ACC112 (cell line): ENCODE data around the gene CCSER1.
"Not testable (repeated sequence)": the region's sequence is repeated elsewhere in the genome, so short reads cannot be mapped to it uniquely, and the experiment has no call there.

Source experiments
- H2AFZ ChIP-seq: fragments of 200-600 bp; sonication (generic); one replicate; pipeline ENCODE4 v1.6.0; 2017; ENCODE audit warnings: antibody characterized with exemption, low read length; ENCODE audit not compliant: unreplicated experiment
- H3K27ac ChIP-seq: fragments of 200-600 bp; sonication (generic); 2 replicates; pipeline ENCODE4 v1.5.1; 2014; ENCODE audit warnings: low read depth, mild to moderate bottlenecking, antibody characterized with exemption, low read length, moderate library complexity
- H3K27me3 ChIP-seq: fragments of 200-600 bp; sonication (generic); 2 replicates; pipeline ENCODE4 v1.6.1; 2014; ENCODE audit warnings: mild to moderate bottlenecking, antibody characterized with exemption, low read length, moderate library complexity, mixed read lengths; ENCODE audit not compliant: insufficient read depth
- H3K36me3 ChIP-seq: fragments of 200-600 bp; sonication (generic); 2 replicates; pipeline ENCODE4 v1.6.1; 2016; ENCODE audit warnings: mild to moderate bottlenecking, antibody characterized with exemption, low read length, moderate library complexity, mixed read lengths; ENCODE audit not compliant: insufficient read depth
- H3K4me1 ChIP-seq: fragments of 200-600 bp; sonication (generic); one replicate; pipeline ENCODE4 v1.6.1; 2016; ENCODE audit warnings: low read length, mixed read lengths; ENCODE audit not compliant: insufficient read depth, unreplicated experiment, control insufficient read depth
- H3K4me3 ChIP-seq: fragments of 200-600 bp; sonication (generic); 2 replicates; pipeline ENCODE4 v1.5.1; 2014; ENCODE audit warnings: mild to moderate bottlenecking, low read depth, low read length
- H3K79me2 ChIP-seq: fragments of 200-600 bp; sonication (generic); one replicate; pipeline ENCODE4 v1.6.0; 2016; ENCODE audit warnings: low read length; ENCODE audit not compliant: control insufficient read depth, unreplicated experiment, insufficient read depth

CCSER1 gene

DNA sequence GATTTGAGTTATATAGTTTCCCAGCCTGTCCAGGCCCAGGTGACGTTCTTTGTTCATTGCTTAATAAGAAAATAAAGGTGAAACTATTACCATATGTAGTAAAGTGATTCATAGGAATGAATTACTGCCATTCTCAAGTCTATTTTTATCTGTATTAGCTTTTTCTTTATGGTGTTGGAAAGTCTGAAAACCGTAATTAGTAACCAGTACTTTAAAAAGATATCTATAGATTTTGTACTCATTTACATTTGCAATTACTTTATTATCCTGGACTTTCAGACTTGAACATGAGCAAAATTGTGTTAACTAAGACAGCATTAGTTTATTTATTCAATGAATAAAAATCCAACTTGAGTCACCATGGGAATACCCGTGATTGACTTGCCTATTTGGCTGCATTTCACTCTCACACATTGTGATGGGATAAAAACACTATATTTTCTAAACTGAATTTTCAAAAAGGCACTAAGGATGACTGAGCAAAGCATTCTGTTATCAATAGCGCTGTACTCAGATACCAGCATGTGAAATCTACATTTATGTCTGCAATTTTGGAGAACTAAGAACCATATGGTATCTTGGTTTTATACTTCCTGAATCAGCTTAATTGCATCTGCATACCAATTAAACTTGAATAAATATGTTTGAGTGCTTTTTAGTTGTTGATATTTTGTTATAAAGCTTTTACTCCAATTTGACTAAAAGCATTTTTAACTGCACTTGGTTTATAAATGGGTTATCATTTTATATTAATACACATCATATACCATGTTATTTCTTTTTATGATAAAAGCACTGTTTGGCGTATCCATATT, 154.6 kb downstream of the CCSER1 start:
- H3K27me3 ChIP-seq = peaks cover 19% of the 10 kb centered on the region
- H3K36me3 ChIP-seq = no peaks in the 10 kb centered on the region
- no peak overlapping the region for H3K27ac ChIP-seq
- H3K4me3 ChIP-seq = no peak overlapping the region
- H2AFZ ChIP-seq = no peak overlapping the region
- no peaks in the 10 kb centered on the region for H3K4me1 ChIP-seq
- no peaks in the 10 kb centered on the region for H3K79me2 ChIP-seq

GRCh38 chr4:90290345-90290744, 163.2 kb downstream of the CCSER1 start:
- no peak overlapping the region for H3K4me3 ChIP-seq
- H3K27me3 ChIP-seq = peaks cover 62% of the 10 kb centered on the region
- no peaks in the 10 kb centered on the region for H3K79me2 ChIP-seq
- no peak overlapping the region for H2AFZ ChIP-seq
- H3K4me1 ChIP-seq = no peaks in the 10 kb centered on the region
- H3K36me3 ChIP-seq = no peaks in the 10 kb centered on the region
- no peak overlapping the region for H3K27ac ChIP-seq

DNA sequence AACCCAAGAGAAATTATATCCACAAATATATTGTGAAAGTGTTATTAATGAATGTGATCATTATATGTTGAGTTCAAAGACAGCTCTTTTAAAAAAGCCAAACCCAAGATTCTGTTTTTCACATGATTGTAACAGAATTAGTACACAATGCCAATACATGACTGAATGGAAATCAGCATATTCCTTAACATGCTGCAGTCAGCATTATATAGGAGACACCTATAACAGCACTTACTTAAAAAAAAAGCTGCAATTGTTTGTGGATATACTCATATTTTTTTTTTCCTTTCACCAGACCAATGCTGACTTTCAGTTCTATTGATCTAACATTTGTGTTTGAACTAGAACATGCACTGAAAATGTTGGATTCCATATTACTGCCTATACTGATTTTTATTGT, 165.2 kb downstream of the CCSER1 start:
- Histone ChIP-seq H3K79me2 (no peaks in the 10 kb centered on the region), H3K36me3 (no peaks in the 10 kb centered on the region), H3K4me3 (no peak overlapping the region), H2AFZ (no peak overlapping the region), H3K4me1 (no peaks in the 10 kb centered on the region), H3K27ac (no peak overlapping the region), H3K27me3 (peaks cover 54% of the 10 kb centered on the region)

GRCh38 chr4:90293320-90293719, 166.1 kb downstream of the CCSER1 start:
- H3K4me3 ChIP-seq = no peak overlapping the region
- H3K4me1 ChIP-seq = no peaks in the 10 kb centered on the region
- H3K27ac ChIP-seq = no peak overlapping the region
- H2AFZ ChIP-seq = no peak overlapping the region
- H3K79me2 ChIP-seq = no peaks in the 10 kb centered on the region
- H3K36me3 ChIP-seq = no peaks in the 10 kb centered on the region
- peaks cover 47% of the 10 kb centered on the region for H3K27me3 ChIP-seq

DNA sequence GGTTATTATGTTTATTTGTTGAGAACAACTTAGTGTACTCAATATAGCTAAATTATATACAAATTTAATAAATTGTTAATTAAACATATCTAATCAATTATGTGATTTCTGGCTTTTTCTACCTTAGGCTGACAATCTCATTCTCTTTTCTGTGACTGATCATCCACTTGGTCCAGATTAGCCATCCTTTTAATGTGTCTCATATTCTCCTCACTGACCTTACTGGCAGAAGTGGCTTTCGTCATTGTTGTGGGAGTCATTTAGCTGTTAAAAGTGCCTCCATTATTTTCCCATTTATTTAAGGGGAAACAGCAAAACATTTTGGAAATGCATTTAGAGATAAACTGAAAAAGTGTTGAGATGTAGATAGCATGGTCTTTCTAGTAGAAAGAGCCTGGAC, 172.2 kb downstream of the CCSER1 start:
- no peaks in the 10 kb centered on the region for H3K4me1 ChIP-seq
- peaks cover 32% of the 10 kb centered on the region for H3K27me3 ChIP-seq
- no peaks in the 10 kb centered on the region for H3K36me3 ChIP-seq
- H3K4me3 ChIP-seq = no peak overlapping the region
- H3K27ac ChIP-seq = no peak overlapping the region
- H3K79me2 ChIP-seq = no peaks in the 10 kb centered on the region
- no peak overlapping the region for H2AFZ ChIP-seq

DNA sequence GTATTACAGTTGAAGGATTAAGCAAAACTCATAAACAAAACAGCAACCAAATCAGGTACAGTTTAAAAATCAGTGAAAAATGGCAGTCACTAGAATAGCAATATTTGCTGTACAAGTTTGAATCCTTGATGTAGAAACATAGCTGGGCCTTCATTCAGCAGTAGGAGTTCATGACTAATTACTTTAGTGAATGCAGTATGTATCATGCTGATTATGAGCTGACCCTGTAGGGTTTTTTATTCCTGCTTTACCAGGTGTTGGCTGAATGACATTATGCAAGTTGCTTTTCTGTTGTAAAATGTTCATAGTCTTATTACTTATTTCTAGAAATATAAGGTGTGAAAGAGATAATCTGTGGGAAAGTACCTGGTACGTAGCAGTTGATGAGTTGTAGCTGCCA, 179.6 kb downstream of the CCSER1 start:
- H3K79me2 ChIP-seq = no peaks in the 10 kb centered on the region
- no peaks in the 10 kb centered on the region for H3K4me1 ChIP-seq
- H3K27ac ChIP-seq = no peak overlapping the region
- peaks cover 17% of the 10 kb centered on the region for H3K27me3 ChIP-seq
- no peaks in the 10 kb centered on the region for H3K36me3 ChIP-seq
- H3K4me3 ChIP-seq = no peak overlapping the region
- no peak overlapping the region for H2AFZ ChIP-seq

DNA sequence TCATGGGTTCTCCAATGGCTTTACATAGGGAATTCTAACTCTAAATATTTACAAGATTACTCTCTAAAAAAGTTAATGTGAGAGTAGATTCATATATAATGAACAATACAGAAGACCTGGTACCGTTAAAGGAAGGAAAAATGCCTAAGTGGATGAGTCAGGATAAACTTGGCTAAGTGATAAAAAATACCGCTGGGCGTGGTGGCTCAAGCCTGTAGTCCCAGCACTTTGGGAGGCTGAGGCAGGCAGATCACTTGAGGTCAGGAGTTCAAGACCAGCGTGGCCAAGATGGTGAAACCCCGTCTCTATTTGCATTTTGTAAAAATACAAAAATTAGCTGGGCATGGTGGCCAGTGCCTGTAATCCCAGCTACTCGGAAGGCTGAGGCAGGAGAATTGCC, 189.9 kb downstream of the CCSER1 start:
- H3K27ac ChIP-seq = peak overlapping the region; percentile 100
- H3K4me3 ChIP-seq = 0 out of 2 replicates have a peak overlapping the region, but pooled peaks have one; percentile 1
- H3K27me3 ChIP-seq, H3K79me2 ChIP-seq, H3K36me3 ChIP-seq, H2AFZ ChIP-seq: not testable (repeated sequence)
- peaks cover 39% of the 10 kb centered on the region for H3K4me1 ChIP-seq

DNA sequence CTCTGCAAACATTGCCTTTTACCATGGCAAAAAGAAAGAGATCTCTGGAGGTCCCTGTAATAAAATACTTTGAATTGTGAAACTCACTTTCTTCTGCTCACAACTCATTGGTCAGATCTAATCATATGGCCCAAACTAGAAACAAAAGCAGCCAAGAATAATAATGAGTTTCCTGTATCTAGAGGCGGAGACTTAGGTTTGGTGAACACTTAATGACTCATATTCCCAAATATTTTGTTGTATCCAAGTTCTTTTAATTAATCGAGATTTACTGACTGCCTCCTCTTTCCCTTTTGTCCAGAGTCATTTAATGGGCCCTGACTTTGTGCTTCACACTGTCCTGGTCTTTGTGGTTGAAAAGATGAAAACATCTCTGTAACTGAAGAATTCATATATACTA, 190.6 kb downstream of the CCSER1 start:
- H3K4me3 ChIP-seq = peak overlapping the region; percentile 69
- no peaks in the 10 kb centered on the region for H3K27me3 ChIP-seq
- H2AFZ ChIP-seq = peak overlapping the region; percentile 29
- no peaks in the 10 kb centered on the region for H3K36me3 ChIP-seq
- H3K4me1 ChIP-seq = peaks cover 39% of the 10 kb centered on the region
- H3K27ac ChIP-seq = peak overlapping the region; percentile 100
- no peaks in the 10 kb centered on the region for H3K79me2 ChIP-seq

DNA sequence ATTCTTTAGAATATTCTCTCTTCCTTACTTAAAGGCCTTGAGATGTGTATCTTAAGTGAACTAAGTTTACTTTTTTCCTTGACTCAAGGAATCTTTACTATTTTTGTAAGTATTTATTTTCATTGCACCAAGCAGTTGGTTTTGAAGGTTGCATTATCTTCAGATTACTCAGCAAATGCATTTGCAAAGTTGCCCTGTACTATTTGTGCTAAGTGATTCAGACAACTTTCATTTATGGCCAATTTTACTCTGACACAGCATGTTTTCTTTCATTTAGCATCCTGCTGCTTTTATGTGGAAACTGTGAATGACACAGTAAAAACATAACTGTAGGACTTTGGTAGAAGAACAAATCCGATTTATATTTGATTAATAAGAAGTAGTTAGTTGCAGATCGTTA, 191.0 kb downstream of the CCSER1 start:
- H3K27me3 ChIP-seq = no peaks in the 10 kb centered on the region
- peak overlapping the region; percentile 69 for H3K4me3 ChIP-seq
- no peaks in the 10 kb centered on the region for H3K79me2 ChIP-seq
- H3K4me1 ChIP-seq = peaks cover 39% of the 10 kb centered on the region
- H3K36me3 ChIP-seq = no peaks in the 10 kb centered on the region
- peak overlapping the region; percentile 29 for H2AFZ ChIP-seq
- H3K27ac ChIP-seq = peak overlapping the region; percentile 100

DNA sequence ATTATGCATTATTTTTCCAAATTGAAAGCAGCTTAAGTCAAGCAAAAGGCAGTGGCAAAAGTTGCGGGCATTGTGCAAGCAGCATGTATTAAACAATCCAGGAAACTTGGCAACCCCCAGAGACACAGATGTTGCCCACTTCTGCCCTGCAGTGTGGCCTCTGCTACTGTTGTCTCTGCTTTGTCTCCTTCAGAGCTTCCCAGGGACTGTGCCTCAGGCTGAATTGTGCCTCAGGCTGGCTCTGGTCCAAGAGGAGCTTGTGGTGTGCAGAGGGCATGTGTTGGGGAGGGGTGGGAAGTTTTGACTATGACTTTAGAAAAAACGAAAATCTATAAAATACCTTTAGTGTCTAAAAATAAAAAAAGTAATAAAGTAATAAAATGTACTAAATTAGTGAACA, 201.4 kb downstream of the CCSER1 start:
- H3K27me3 ChIP-seq = no peaks in the 10 kb centered on the region
- H2AFZ ChIP-seq = no peak overlapping the region
- no peak overlapping the region for H3K27ac ChIP-seq
- no peak overlapping the region for H3K4me3 ChIP-seq
- H3K4me1 ChIP-seq = peaks cover 9% of the 10 kb centered on the region
- no peaks in the 10 kb centered on the region for H3K79me2 ChIP-seq
- no peaks in the 10 kb centered on the region for H3K36me3 ChIP-seq

GRCh38 chr4:90330546-90330945, 203.4 kb downstream of the CCSER1 start:
- Histone ChIP-seq H2AFZ (no peak overlapping the region), H3K27ac (no peak overlapping the region), H3K4me1 (peaks cover 9% of the 10 kb centered on the region), H3K36me3 (no peaks in the 10 kb centered on the region), H3K4me3 (no peak overlapping the region), H3K79me2 (no peaks in the 10 kb centered on the region), H3K27me3 (no peaks in the 10 kb centered on the region)
